Astrocyte (in vitro differentiated cells and primary cell): ENCODE results near the gene ATXN7. TPM values are rescaled to one million over a fixed set of nuclear protein-coding genes. Genes with fewer than 3 reads are reported as not detected.

Source experiments
- DNase-seq: peaks from one replicate; pipeline ENCODE4 v3.0.0-alpha.2; 2010; ENCODE audit warnings: low read depth
- FAIRE-seq: peaks from 2 replicates; lab custom pipeline; 2011; peaks lifted over from hg19 to GRCh38; lab: Jason Lieb, UNC
- H2AFZ ChIP-seq: 2 replicates; pipeline ENCODE4 v1.6.0; 2012; ENCODE audit warnings: low read depth, low read length, inconsistent platforms
- H3K27ac ChIP-seq: 2 replicates; pipeline ENCODE4 v1.5.1; 2011; ENCODE audit warnings: low read depth, low read length, inconsistent platforms
- H3K27me3 ChIP-seq: 2 replicates; pipeline ENCODE4 v1.6.0; 2011; ENCODE audit warnings: low read length, inconsistent platforms; ENCODE audit not compliant: insufficient read depth
- H3K36me3 ChIP-seq: 2 replicates; pipeline ENCODE4 v1.5.1; 2011; ENCODE audit warnings: low read length, inconsistent platforms; ENCODE audit not compliant: insufficient read depth
- H3K4me1 ChIP-seq: 2 replicates; pipeline ENCODE4 v1.5.1; 2011; ENCODE audit warnings: low read length, inconsistent platforms; ENCODE audit not compliant: insufficient read depth
- H3K4me2 ChIP-seq: 2 replicates; pipeline ENCODE4 v1.6.0; 2012; ENCODE audit warnings: low read length, inconsistent platforms
- H3K4me3 ChIP-seq: 2 replicates; pipeline ENCODE4 v1.5.1; 2011; ENCODE audit warnings: low read depth, mild to moderate bottlenecking, low read length, inconsistent platforms; ENCODE audit not compliant: insufficient read depth
- H3K79me2 ChIP-seq: 2 replicates; pipeline ENCODE4 v1.6.0; 2012; ENCODE audit warnings: mild to moderate bottlenecking, low read length, inconsistent platforms; ENCODE audit not compliant: insufficient read depth
- H3K9ac ChIP-seq: 2 replicates; pipeline ENCODE4 v1.6.0; 2012; ENCODE audit warnings: mild to moderate bottlenecking, low read length, inconsistent platforms
- H3K9me3 ChIP-seq: 2 replicates; pipeline ENCODE4 v1.5.1; 2012; ENCODE audit warnings: low read depth, mild to moderate bottlenecking, low read length, inconsistent platforms; ENCODE audit not compliant: insufficient read depth
- H4K20me1 ChIP-seq: 2 replicates; pipeline ENCODE4 v1.6.0; 2012; ENCODE audit warnings: low read length, inconsistent platforms; ENCODE audit not compliant: insufficient read depth
- H3K27ac Mint-ChIP-seq: one replicate; pipeline ENCODE4 v1.8.0; 2021; ENCODE audit warnings: mild to moderate bottlenecking, mixed read lengths; ENCODE audit not compliant: unreplicated experiment
- H3K27me3 Mint-ChIP-seq: one replicate; pipeline ENCODE4 v1.8.0; 2021; ENCODE audit warnings: low read depth, mixed read lengths; ENCODE audit not compliant: unreplicated experiment
- H3K36me3 Mint-ChIP-seq: one replicate; pipeline ENCODE4 v1.8.0; 2021; ENCODE audit warnings: low read depth, mixed read lengths; ENCODE audit not compliant: unreplicated experiment
- H3K4me1 Mint-ChIP-seq: one replicate; pipeline ENCODE4 v1.8.0; 2021; ENCODE audit warnings: low read depth, mixed read lengths; ENCODE audit not compliant: unreplicated experiment
- H3K4me3 Mint-ChIP-seq: one replicate; pipeline ENCODE4 v1.8.0; 2021; ENCODE audit warnings: mild to moderate bottlenecking, moderate library complexity, mixed read lengths; ENCODE audit not compliant: unreplicated experiment
- H3K9me3 Mint-ChIP-seq: one replicate; pipeline ENCODE4 v1.8.0; 2021; ENCODE audit warnings: mild to moderate bottlenecking, mixed read lengths; ENCODE audit not compliant: unreplicated experiment
- CTCF ChIP-seq: IDR thresholded peaks from 2 replicates; pipeline ENCODE4 v1.5.1; 2011; ENCODE audit warnings: low read depth, mild to moderate bottlenecking, inconsistent platforms, low read length, moderate library complexity; ENCODE audit not compliant: insufficient read depth
- EZH2 ChIP-seq: IDR thresholded peaks from 2 replicates; pipeline ENCODE4 v1.6.1; 2012; ENCODE audit warnings: mild to moderate bottlenecking, low read length, inconsistent platforms; ENCODE audit not compliant: insufficient read depth
- total RNA-seq: library from RNA; stranded (reverse); gene quantifications from 2 replicates; pipeline ENCODE4 v1.2.1, GENCODE V29; 2021

Gene ATXN7
- total RNA-seq, 1 donor from 2014 or later, result 17.6 TPM

- Histone ChIP-seq H3K9ac (no peak overlapping the region), H3K27ac (no peak overlapping the region), H3K4me2 (no peak overlapping the region), H3K27me3 (no peaks in the 10 kb centered on the region), H3K36me3 (peaks cover 25% of the 10 kb centered on the region), H3K79me2 (peaks cover 14% of the 10 kb centered on the region), H2AFZ (no peak overlapping the region), H3K4me1 (peaks cover under 1% of the 10 kb centered on the region), H4K20me1 (peaks cover 37% of the 10 kb centered on the region), H3K9me3 (no peaks in the 10 kb centered on the region), H3K4me3 (no peak overlapping the region)
- TF ChIP-seq CTCF (no peak), EZH2 (no peak)
- Mint-ChIP-seq H3K4me1 (peaks cover 15% of the 10 kb centered on the region), H3K27ac (no peak overlapping the region), H3K27me3 (no peaks in the 10 kb centered on the region), H3K36me3 (peaks cover 10% of the 10 kb centered on the region), H3K9me3 (no peaks in the 10 kb centered on the region), H3K4me3 (no peak overlapping the region)
- no peak for DNase-seq
- no peak for FAIRE-seq
These were observed 118.3 kb downstream of the ATXN7 start for GRCh38 chr3:63981980-63982379.

- no peaks in the 10 kb centered on the region for H3K9me3 ChIP-seq
- no peaks in the 10 kb centered on the region for H3K4me1 ChIP-seq
- H3K36me3 Mint-ChIP-seq, result peaks cover 13% of the 10 kb centered on the region
- no peaks in the 10 kb centered on the region for H3K9me3 Mint-ChIP-seq
- H3K4me1 Mint-ChIP-seq, result peaks cover 4% of the 10 kb centered on the region
- TF ChIP-seq CTCF, result no peak
- no peak for TF ChIP-seq EZH2
- FAIRE-seq (no peak), DNase-seq (no peak)
- no peak overlapping the region for H3K4me3 ChIP-seq
- H3K79me2 ChIP-seq, result peaks cover 2% of the 10 kb centered on the region
- H3K27me3 ChIP-seq, result no peaks in the 10 kb centered on the region
- H3K4me2 ChIP-seq, result no peak overlapping the region
- H3K27me3 Mint-ChIP-seq, result no peaks in the 10 kb centered on the region
- no peak overlapping the region for H3K9ac ChIP-seq
- no peak overlapping the region for H3K27ac Mint-ChIP-seq
- H3K27ac ChIP-seq, result no peak overlapping the region
- peaks cover 37% of the 10 kb centered on the region for H3K36me3 ChIP-seq
- no peak overlapping the region for H2AFZ ChIP-seq
- H4K20me1 ChIP-seq, result peaks cover 32% of the 10 kb centered on the region
- H3K4me3 Mint-ChIP-seq, result no peak overlapping the region
These were observed 120.7 kb downstream of the ATXN7 start for GRCh38 chr3:63984391-63984790.

- DNase-seq (no peak), FAIRE-seq (no peak)
- Histone ChIP-seq H3K79me2 (peaks cover 2% of the 10 kb centered on the region), H3K9me3 (no peaks in the 10 kb centered on the region), H4K20me1 (peaks cover 30% of the 10 kb centered on the region), H3K27ac (no peak overlapping the region), H3K9ac (no peak overlapping the region), H2AFZ (no peak overlapping the region), H3K36me3 (peaks cover 40% of the 10 kb centered on the region), H3K27me3 (no peaks in the 10 kb centered on the region), H3K4me1 (no peaks in the 10 kb centered on the region), H3K4me2 (no peak overlapping the region), H3K4me3 (no peak overlapping the region)
- Mint-ChIP-seq H3K36me3 (peaks cover 20% of the 10 kb centered on the region), H3K4me3 (no peak overlapping the region), H3K27ac (no peak overlapping the region), H3K9me3 (no peaks in the 10 kb centered on the region), H3K4me1 (peaks cover 1% of the 10 kb centered on the region), H3K27me3 (no peaks in the 10 kb centered on the region)
- no peak for TF ChIP-seq EZH2
- TF ChIP-seq CTCF, result no peak
These were observed 122.5 kb downstream of the ATXN7 start for GRCh38 chr3:63986146-63986545.
